ENCODE data around the gene ZNF496. TPM values are rescaled to one million over a fixed set of nuclear protein-coding genes. Genes with fewer than 3 reads are reported as not detected.

Gene ZNF496
- total RNA-seq, 3 donors from 2014 or later (not counting 1 experiment from before 2014, with no cell fraction given): 25.6 to 33.0 (median 27.9) TPM

GRCh38 chr1:247295746-247296145 lies 35.9 kb downstream of the ZNF496 start:
- H3K27ac Mint-ChIP-seq: no peak overlapping the region
- intact Hi-C loops (cut with micrococcal nuclease): no loop called here
- H3K27ac ChIP-seq (ENCODE audit: low read length): no peak overlapping the region
- H3K27me3 ChIP-seq (ENCODE audit: control insufficient read depth, insufficient read depth, low read length): no peaks in the 10 kb centered on the region
- no peak overlapping the region for H3K4me3 ChIP-seq (ENCODE audit: low read length)
- ATAC-seq (no peak), DNase-seq (no peak)
- peaks cover 3% of the 10 kb centered on the region for H3K4me1 ChIP-seq (ENCODE audit: control insufficient read depth, insufficient read depth, low read length)
- WGBS (ENCODE audit: insufficient coverage): 92% methylated on average over 5 of the region's 5 CpGs
- no peaks in the 10 kb centered on the region for H3K27me3 Mint-ChIP-seq (ENCODE audit: low read depth in 2 of 2)
- no peaks in the 10 kb centered on the region for H3K36me3 Mint-ChIP-seq
- peaks cover 4% of the 10 kb centered on the region for H3K36me3 ChIP-seq (ENCODE audit: control insufficient read depth, insufficient read depth, low read length)
- no peaks in the 10 kb centered on the region for H3K9me3 ChIP-seq (ENCODE audit: control insufficient read depth, insufficient read depth, low read length)
- no peaks in the 10 kb centered on the region for H3K9me3 Mint-ChIP-seq
- H3K4me3 Mint-ChIP-seq: no peak overlapping the region
- peaks cover 7 to 15% of the 10 kb centered on the region in 2 donors for H3K4me1 Mint-ChIP-seq
- TF ChIP-seq, protein P1, sequence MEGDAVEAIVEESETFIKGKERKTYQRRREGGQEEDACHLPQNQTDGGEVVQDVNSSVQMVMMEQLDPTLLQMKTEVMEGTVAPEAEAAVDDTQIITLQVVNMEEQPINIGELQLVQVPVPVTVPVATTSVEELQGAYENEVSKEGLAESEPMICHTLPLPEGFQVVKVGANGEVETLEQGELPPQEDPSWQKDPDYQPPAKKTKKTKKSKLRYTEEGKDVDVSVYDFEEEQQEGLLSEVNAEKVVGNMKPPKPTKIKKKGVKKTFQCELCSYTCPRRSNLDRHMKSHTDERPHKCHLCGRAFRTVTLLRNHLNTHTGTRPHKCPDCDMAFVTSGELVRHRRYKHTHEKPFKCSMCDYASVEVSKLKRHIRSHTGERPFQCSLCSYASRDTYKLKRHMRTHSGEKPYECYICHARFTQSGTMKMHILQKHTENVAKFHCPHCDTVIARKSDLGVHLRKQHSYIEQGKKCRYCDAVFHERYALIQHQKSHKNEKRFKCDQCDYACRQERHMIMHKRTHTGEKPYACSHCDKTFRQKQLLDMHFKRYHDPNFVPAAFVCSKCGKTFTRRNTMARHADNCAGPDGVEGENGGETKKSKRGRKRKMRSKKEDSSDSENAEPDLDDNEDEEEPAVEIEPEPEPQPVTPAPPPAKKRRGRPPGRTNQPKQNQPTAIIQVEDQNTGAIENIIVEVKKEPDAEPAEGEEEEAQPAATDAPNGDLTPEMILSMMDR (IDR thresholded peaks at IDR 0.05): no peak

DNA sequence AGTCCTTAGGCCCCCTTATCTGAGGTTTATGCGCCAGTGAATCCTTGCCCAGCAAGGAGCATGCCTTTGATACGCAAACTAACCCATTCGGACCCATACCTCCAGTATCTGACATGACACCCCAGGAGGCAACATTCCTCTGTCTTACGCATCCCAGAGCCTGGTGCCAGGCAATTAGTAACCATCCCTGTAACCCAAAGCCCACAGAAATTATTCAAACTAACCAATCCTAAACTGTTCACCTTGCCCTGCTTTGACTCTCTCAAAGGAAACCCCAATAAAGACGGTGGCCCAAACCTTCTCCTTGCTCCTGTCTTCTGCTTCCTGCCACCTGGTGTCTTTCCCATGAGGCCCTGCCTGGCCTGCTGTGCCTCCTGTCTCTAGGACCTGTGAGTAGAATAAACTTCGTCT lies 36.4 kb downstream of the ZNF496 start:
- 79% methylated on average over 6 of the region's 6 CpGs for WGBS (ENCODE audit: insufficient coverage)
- H3K27ac Mint-ChIP-seq: no peak overlapping the region
- peaks cover 3% of the 10 kb centered on the region for H3K36me3 ChIP-seq (ENCODE audit: control insufficient read depth, insufficient read depth, low read length)
- ATAC-seq (no peak), DNase-seq (no peak)
- H3K36me3 Mint-ChIP-seq: no peaks in the 10 kb centered on the region
- H3K4me3 ChIP-seq (ENCODE audit: low read length): no peak overlapping the region
- peaks cover 3% of the 10 kb centered on the region for H3K4me1 ChIP-seq (ENCODE audit: control insufficient read depth, insufficient read depth, low read length)
- H3K4me3 Mint-ChIP-seq: no peak overlapping the region
- H3K9me3 Mint-ChIP-seq: no peaks in the 10 kb centered on the region
- H3K27me3 Mint-ChIP-seq (ENCODE audit: low read depth in 2 of 2): no peaks in the 10 kb centered on the region
- TF ChIP-seq, protein P1 (IDR thresholded peaks at IDR 0.05): no peak
- H3K27ac ChIP-seq (ENCODE audit: low read length): no peak overlapping the region
- no peaks in the 10 kb centered on the region for H3K9me3 ChIP-seq (ENCODE audit: control insufficient read depth, insufficient read depth, low read length)
- H3K4me1 Mint-ChIP-seq: peaks cover 7 to 15% of the 10 kb centered on the region in 2 donors
- intact Hi-C loops (cut with micrococcal nuclease): no loop called here
- H3K27me3 ChIP-seq (ENCODE audit: control insufficient read depth, insufficient read depth, low read length): no peaks in the 10 kb centered on the region

DNA sequence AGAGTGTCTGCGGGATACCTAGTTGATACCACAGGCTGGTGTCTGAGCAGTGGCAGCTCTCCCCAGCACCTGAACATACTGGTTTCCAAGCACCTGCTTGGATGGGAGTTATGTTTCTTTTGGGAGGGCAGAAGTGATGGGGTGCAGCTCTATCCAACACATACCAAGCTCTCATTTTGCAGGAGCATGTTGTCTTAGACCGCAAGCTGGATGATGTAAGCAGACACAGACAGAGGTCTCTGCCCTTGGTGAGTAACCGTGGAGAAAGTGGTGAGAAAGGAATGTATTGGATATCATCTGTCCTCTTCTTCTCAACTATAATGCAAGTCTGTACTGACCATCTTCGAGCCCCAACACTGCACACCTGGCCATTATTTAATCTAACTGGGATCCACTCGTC lies 37.4 kb downstream of the ZNF496 start:
- H3K4me1 Mint-ChIP-seq: peaks cover 7 to 15% of the 10 kb centered on the region in 2 donors
- ATAC-seq (no peak), DNase-seq (no peak)
- no peaks in the 10 kb centered on the region for H3K9me3 Mint-ChIP-seq
- Histone ChIP-seq H3K36me3 (ENCODE audit: control insufficient read depth, insufficient read depth, low read length) (no peaks in the 10 kb centered on the region), H3K27ac (ENCODE audit: low read length) (no peak overlapping the region), H3K27me3 (ENCODE audit: control insufficient read depth, insufficient read depth, low read length) (no peaks in the 10 kb centered on the region), H3K4me3 (ENCODE audit: low read length) (no peak overlapping the region), H3K4me1 (ENCODE audit: control insufficient read depth, insufficient read depth, low read length) (peaks cover 3% of the 10 kb centered on the region), H3K9me3 (ENCODE audit: control insufficient read depth, insufficient read depth, low read length) (no peaks in the 10 kb centered on the region)
- H3K4me3 Mint-ChIP-seq: no peak overlapping the region
- TF ChIP-seq, protein P1 (IDR thresholded peaks at IDR 0.05): no peak
- no peaks in the 10 kb centered on the region for H3K27me3 Mint-ChIP-seq (ENCODE audit: low read depth in 2 of 2)
- H3K27ac Mint-ChIP-seq: no peak overlapping the region
- 90% methylated on average over 2 of the region's 5 CpGs for WGBS (ENCODE audit: insufficient coverage)
- no peaks in the 10 kb centered on the region for H3K36me3 Mint-ChIP-seq
- intact Hi-C loops (cut with micrococcal nuclease): no loop called here

DNA sequence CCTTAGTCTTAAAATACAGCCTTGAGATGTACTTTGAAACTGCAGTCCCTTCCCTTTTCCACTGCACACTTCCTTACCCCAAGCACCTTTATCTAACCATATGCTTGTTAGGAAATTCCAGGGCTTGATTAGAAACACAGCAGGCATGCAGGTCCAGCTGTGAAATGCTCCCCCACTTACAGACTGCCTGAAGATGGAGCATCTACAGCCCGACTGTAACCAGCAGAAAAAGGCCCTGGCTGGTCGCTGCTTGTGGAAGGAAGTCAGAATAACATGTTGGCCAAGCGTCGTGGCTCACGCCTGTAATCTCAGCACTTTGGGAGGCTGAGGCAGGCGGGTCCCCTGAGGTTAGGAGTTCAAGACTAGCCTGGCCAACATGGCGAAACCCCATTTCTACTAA lies 38.6 kb downstream of the ZNF496 start:
- ATAC-seq (no peak), DNase-seq (no peak)
- Mint-ChIP-seq H3K9me3 (peaks cover 0 to 2% of the 10 kb centered on the region in 2 donors), H3K4me3 (no peak overlapping the region), H3K36me3 (no peaks in the 10 kb centered on the region), H3K4me1 (peaks cover 7 to 15% of the 10 kb centered on the region in 2 donors), H3K27me3 (ENCODE audit: low read depth in 2 of 2) (no peaks in the 10 kb centered on the region), H3K27ac (peak overlapping the region in 1 of 2 donors; percentile 49)
- TF ChIP-seq, protein P1 (IDR thresholded peaks at IDR 0.05): no peak
- H3K36me3 ChIP-seq (ENCODE audit: control insufficient read depth, insufficient read depth, low read length): no peaks in the 10 kb centered on the region
- H3K4me1 ChIP-seq (ENCODE audit: control insufficient read depth, insufficient read depth, low read length): peaks cover 3% of the 10 kb centered on the region
- no peak overlapping the region for H3K4me3 ChIP-seq (ENCODE audit: low read length)
- no peaks in the 10 kb centered on the region for H3K9me3 ChIP-seq (ENCODE audit: control insufficient read depth, insufficient read depth, low read length)
- WGBS (ENCODE audit: insufficient coverage): 82% methylated on average over 7 of the region's 7 CpGs
- intact Hi-C loops (cut with micrococcal nuclease): no loop called here
- no peaks in the 10 kb centered on the region for H3K27me3 ChIP-seq (ENCODE audit: control insufficient read depth, insufficient read depth, low read length)
- H3K27ac ChIP-seq (ENCODE audit: low read length): no peak overlapping the region

All from natural killer cell (primary cell).